Measurements from ENCODE around the gene GRB2.
"Not testable (repeated sequence)": the region's sequence is repeated elsewhere in the genome, so short reads cannot be mapped to it uniquely, and the experiment has no call there.

GRB2 gene

DNA sequence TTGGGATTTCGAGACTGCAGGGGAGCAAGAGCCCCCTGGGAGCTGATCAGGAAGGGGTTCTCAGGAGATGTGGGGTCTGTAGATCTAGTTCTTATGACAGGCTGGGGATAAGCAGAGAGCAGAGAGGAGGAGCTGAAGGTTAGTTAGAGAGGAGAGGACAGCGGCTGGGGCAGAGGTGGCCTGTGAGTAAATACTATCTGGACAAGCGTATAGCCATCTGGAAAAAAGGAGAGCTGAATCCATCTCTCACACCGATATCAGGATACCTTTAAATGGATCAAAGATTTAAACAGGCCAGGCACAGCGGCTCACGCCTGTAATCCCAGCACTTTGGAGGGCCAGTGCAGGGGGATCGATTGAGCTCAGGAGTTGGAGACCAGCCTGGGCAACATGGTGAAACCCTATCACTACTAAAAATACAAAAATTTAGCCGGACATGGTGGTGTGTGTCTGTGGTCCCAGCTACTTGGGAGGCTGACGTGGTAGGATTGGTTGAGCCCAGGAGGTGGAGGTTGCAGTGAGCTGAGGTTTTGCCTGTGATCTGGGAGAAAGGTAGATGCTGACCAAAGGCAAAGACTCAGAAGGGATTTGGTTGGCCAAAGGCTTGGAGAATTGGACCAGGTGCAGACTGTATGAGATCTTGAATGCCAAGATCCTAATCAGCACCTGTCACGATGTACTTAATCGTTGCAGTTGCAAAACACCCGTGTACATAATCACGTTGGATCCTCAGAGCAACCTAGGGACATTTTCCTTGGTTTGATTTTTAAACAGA lies 97.3 kb downstream of the GRB2 start:
- no peak for DNase-seq (ENCODE audit: low spot score)
- TF ChIP-seq, protein P1, sequence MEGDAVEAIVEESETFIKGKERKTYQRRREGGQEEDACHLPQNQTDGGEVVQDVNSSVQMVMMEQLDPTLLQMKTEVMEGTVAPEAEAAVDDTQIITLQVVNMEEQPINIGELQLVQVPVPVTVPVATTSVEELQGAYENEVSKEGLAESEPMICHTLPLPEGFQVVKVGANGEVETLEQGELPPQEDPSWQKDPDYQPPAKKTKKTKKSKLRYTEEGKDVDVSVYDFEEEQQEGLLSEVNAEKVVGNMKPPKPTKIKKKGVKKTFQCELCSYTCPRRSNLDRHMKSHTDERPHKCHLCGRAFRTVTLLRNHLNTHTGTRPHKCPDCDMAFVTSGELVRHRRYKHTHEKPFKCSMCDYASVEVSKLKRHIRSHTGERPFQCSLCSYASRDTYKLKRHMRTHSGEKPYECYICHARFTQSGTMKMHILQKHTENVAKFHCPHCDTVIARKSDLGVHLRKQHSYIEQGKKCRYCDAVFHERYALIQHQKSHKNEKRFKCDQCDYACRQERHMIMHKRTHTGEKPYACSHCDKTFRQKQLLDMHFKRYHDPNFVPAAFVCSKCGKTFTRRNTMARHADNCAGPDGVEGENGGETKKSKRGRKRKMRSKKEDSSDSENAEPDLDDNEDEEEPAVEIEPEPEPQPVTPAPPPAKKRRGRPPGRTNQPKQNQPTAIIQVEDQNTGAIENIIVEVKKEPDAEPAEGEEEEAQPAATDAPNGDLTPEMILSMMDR (IDR thresholded peaks at IDR 0.05; ENCODE audit: extremely low read depth, insufficient read depth, missing control alignments): no peak
- in situ Hi-C loops (cut with MboI; ENCODE audit: low pct_unique_long_range_greater_than_20kb, low sequenced_read_pairs, unreplicated experiment): no loop called here

DNA sequence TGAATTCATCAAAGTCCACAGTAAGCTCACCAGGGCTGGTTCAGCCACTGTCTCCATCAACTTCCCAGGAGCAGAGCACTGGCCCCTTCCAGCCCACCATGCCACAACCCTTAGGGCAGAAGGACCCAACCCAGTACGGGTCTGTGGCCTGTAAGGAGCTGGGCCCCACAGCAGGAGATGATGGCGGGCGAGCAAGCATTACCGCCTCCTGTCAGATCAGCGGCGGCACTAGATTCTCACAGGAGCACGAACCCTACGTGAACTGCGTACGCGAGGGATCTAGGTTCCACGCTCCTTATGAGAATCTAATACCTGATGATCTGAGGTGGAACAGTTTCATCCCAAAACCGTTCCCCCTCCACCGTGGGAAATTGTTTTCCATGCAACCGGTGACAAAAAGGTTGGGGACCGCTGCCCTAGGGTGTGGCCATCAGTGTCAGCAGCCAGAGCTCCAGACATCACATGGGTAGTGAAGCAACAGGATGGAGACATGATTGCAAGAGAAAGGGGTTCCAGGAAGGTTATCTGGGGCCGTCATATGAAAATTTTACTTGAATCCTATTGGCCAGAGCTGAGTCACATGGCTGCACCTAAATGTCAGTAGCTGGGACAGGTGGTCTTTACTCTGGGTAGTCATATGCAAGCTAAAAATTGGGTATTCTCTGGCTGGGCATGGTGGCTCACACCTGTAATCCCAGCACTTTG lies 103.8 kb downstream of the GRB2 start:
- TF ChIP-seq, protein P1 (IDR thresholded peaks at IDR 0.05; ENCODE audit: extremely low read depth, insufficient read depth, missing control alignments): no peak
- no peak for DNase-seq (ENCODE audit: low spot score)
- in situ Hi-C loops (cut with MboI; ENCODE audit: low pct_unique_long_range_greater_than_20kb, low sequenced_read_pairs, unreplicated experiment): no loop called here

DNA sequence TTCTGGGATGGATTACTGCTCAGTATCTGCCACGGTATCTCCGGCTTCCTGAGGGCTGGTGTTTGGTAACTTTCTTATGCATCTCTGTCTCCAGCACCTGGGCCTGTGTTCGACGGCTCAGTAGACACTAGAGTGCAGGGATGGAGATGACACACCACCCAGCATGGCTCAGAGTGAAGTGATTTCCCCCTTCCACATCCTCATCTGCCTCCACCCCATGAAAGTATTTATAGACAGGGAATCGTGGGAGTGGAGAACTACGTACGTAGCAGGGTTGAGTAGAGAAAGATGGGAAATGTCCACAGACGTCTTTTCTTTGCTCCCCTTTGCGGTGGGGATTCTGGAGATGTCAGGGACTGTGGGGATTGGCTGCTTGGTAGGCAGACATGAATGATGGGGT lies 104.4 kb downstream of the GRB2 start:
- in situ Hi-C loops (cut with MboI; ENCODE audit: low pct_unique_long_range_greater_than_20kb, low sequenced_read_pairs, unreplicated experiment): no loop called here
- TF ChIP-seq, protein P1 (IDR thresholded peaks at IDR 0.05; ENCODE audit: extremely low read depth, insufficient read depth, missing control alignments): no peak
- no peak for DNase-seq (ENCODE audit: low spot score)

DNA sequence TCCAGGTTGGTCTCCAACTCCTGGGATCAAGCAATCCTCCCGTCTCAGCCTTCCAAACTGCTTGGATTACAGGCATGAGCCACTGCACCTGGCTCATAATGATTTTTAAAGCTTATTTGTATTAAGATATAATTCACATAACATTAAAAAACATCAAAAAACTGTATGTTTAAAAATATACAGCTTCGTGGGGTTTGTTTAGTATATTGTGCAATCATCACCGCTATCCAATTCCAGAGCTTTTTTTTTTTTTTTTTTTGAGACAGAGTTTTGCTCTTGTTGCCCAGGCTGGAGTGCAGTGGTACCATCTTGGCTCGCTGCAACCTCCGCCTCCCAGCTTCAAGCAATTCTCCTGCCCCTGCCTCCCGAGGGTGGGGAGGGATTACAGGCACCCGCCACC lies 105.2 kb downstream of the GRB2 start:
- TF ChIP-seq, protein P1 (IDR thresholded peaks at IDR 0.05; ENCODE audit: extremely low read depth, insufficient read depth, missing control alignments): no peak
- in situ Hi-C loops (cut with MboI; ENCODE audit: low pct_unique_long_range_greater_than_20kb, low sequenced_read_pairs, unreplicated experiment): no loop called here
- no peak for DNase-seq (ENCODE audit: low spot score)

DNA sequence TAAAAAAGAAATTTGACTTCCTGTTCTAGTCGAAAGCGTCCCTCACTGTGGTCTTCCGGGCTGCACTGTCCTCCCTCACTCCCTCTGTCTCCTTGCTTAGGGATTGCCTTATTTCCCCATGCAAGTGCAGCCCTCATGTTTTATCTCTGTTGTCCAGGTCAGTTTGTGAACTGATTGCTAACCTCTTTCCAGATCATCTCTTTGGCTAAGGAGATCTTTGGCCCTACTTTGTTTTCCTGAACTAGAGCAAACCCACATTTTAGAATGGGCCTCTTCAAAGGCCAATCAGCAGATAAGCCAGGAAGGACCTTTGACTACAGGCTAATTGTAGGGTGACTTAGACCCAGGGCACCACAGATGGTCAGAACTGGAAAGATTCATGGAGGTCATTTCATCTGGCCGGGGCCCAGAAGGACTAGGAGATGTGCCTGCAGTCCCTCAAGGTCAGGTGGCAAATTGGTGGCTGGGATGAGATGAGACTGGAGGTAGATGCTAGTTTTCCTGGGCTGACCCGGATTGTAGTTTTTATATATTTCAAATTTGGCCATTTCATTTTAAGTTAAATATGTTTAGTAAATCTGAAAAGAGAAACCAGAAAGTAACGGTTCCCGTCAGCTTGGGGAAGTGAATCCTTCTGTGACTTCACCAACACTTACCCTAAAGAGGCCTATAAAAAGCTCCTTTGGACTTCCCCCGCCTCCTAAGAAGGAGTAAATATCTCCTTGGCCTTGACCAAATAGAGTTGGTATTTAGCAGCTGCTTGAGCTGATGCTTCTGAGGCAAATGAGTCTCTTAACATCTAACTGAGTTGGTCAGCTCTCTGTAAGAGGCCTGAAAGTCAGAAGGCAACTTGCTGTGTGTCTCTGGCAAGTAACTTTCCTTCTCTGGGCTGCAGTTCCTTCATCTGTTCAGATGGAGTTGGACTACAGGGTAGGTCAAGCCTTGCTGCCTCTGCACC lies 110.0 kb downstream of the GRB2 start:
- in situ Hi-C loops (cut with MboI; ENCODE audit: low pct_unique_long_range_greater_than_20kb, low sequenced_read_pairs, unreplicated experiment): no loop called here
- DNase-seq (ENCODE audit: low spot score): peak; percentile 73
- TF ChIP-seq, protein P1 (IDR thresholded peaks at IDR 0.05; ENCODE audit: extremely low read depth, insufficient read depth, missing control alignments): no peak

DNA sequence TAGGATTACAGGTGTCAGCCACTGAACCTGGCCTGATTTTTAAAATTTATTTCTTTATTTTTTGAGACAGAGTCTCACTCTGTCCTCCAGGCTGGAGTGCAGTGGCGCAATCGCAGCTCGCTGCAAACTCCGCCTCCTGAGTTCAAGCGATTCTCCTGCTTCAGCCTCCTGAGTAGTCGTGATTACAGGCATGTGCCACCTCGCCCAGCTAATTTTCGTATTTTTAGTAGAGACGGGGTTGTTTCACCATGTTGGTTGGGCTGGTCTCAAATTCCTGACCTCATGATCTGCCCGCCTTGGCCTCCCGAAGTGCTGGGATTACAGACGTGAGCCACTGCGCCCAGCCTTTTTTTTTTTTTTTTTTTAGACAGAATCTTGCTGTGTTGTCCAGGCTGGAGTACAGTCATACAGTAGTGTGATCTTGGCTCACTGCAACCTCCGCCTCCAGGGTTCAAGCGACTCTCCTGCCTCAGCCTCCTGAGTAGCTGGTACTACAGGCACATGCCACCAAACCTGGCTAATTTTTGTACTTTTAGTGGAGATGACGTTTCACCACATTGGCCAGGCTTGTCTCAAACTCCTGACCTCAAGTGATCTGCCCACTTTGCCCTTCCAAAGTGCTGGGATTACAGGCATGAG lies 112.5 kb downstream of the GRB2 start:
- in situ Hi-C loops (cut with MboI; ENCODE audit: low pct_unique_long_range_greater_than_20kb, low sequenced_read_pairs, unreplicated experiment); DNase-seq (ENCODE audit: low spot score): not testable (repeated sequence)
